Common myeloid progenitor, CD34-positive (primary cell): Measurements from ENCODE around the gene UBR3.

ENCODE experiments used
- CTCF ChIA-PET: fragments of 350-600 bp; sonication (Branson Sonifier 250); formaldehyde crosslinking; loops from one replicate; lab custom pipeline; 2021; ENCODE audit warnings: antibody characterized with exemption; lab: Charles Lee
- POLR2A ChIA-PET: fragments of 350-600 bp; sonication (Branson Sonifier 250); formaldehyde crosslinking; loops from one replicate; lab custom pipeline; 2021; ENCODE audit warnings: antibody characterized with exemption; lab: Charles Lee
- DNase-seq, 3 donors: peaks; one replicate each; pipeline versions ENCODE4 v3.0.0 to v3.0.0-alpha.2; 2013
- H3K27ac ChIP-seq, 2 experiments: 1 replicate in 1 of 2; 2 replicates in 1 of 2; pipeline ENCODE4 v1.7.0; 2013; ENCODE audit warnings: inconsistent platforms in 2 of 2, low read length in 2 of 2, mild to moderate bottlenecking in 2 of 2, low read depth in 1 of 2, moderate library complexity in 1 of 2; ENCODE audit not compliant: severe bottlenecking in 2 of 2, insufficient read depth in 1 of 2, poor library complexity in 1 of 2
- H3K27me3 ChIP-seq, 5 experiments: replicated peaks in 2 of 5; 1 replicate in 3 of 5; 2 replicates in 2 of 5; pipeline versions ENCODE4 v1.6.1 to v1.7.0; 2013; ENCODE audit warnings: low read length in 4 of 5, mild to moderate bottlenecking in 2 of 5, moderate library complexity in 2 of 5, inconsistent platforms in 1 of 5; ENCODE audit not compliant: insufficient read depth in 5 of 5, control insufficient read depth in 4 of 5
- H3K36me3 ChIP-seq, 4 experiments: 1 replicate in 2 of 4; 2 replicates in 2 of 4; pipeline versions ENCODE4 v1.6.1 to v1.7.0; 2013; ENCODE audit warnings: low read length in 3 of 4, control low read depth in 1 of 4, mild to moderate bottlenecking in 1 of 4; ENCODE audit not compliant: control insufficient read depth in 4 of 4, insufficient read depth in 4 of 4
- H3K4me1 ChIP-seq, 4 experiments: 1 replicate in 3 of 4; 2 replicates in 1 of 4; pipeline versions ENCODE4 v1.6.1 to v1.7.1; 2013; ENCODE audit warnings: low read length in 3 of 4, mild to moderate bottlenecking in 3 of 4, control low read depth in 1 of 4, inconsistent platforms in 1 of 4, moderate library complexity in 1 of 4; ENCODE audit not compliant: control insufficient read depth in 4 of 4, insufficient read depth in 4 of 4; ENCODE audit errors: control extremely low read depth in 1 of 4
- H3K4me3 ChIP-seq, 7 experiments: 1 replicate in 4 of 7; 2 replicates in 3 of 7; pipeline versions ENCODE4 v1.5.1 to v1.7.0; 2013; ENCODE audit warnings: mild to moderate bottlenecking in 7 of 7, low read length in 6 of 7, moderate library complexity in 6 of 7, inconsistent platforms in 2 of 7, low read depth in 2 of 7, control low read depth in 1 of 7; ENCODE audit not compliant: insufficient read depth in 4 of 7, control insufficient read depth in 1 of 7; ENCODE audit errors: extremely low read depth in 1 of 7
- H3K9me3 ChIP-seq, 5 experiments: 1 replicate in 4 of 5; 2 replicates in 1 of 5; pipeline versions ENCODE4 v1.6.1 to v1.7.1; 2013; ENCODE audit warnings: low read length in 4 of 5, mild to moderate bottlenecking in 2 of 5, inconsistent platforms in 1 of 5, low read depth in 1 of 5, moderate library complexity in 1 of 5; ENCODE audit not compliant: control insufficient read depth in 4 of 5, insufficient read depth in 2 of 5; ENCODE audit errors: control extremely low read depth in 1 of 5
- whole genome bisulfite sequencing: methylation state at CpG from one replicate; pipeline ENCODE4 v1.1.5; 2013; ENCODE audit not compliant: insufficient coverage; 5-methylcytosine and 5-hydroxymethylcytosine counted together

UBR3 gene

DNA sequence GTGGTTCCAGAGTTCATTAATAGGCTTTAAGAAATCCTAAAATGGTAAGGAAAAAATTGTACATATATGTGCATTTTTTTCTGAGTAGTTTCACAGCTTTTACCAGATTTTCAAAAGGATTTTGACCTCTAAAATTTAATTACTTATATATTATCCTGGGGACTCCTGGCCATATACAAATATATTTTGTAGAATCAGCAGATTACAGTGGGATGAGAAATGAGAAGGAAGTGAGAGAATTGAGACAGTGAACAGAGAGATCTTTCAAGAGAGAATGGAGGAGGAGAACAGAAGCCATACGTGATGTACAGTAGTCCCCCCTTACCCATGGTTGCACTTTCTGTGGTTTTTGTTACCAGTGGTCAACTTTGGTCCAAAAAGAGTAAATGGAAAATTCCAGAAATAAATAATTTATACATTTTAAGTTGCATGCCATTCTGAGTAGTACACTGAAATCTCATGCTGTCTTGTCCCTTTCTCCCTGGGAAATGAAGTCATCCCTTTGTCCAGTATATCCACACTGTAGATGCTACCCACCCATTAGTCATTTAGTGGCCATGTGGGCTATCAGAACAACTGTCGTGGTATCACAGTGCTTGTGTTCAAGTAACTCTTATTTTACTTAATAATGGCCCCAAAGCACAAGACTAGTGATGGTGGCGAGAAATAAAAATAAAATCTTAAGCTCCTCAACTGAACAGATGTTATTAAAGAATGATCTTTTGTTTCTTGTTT lies 220.2 kb downstream of the UBR3 start:
- no peaks in the 10 kb centered on the region for H3K4me1 ChIP-seq
- no CpG with 5 or more reads among the region's 3 CpGs for WGBS
- CTCF ChIA-PET, result no interaction called here
- no peak for DNase-seq
- POLR2A ChIA-PET, result no interaction called here
- H3K36me3 ChIP-seq, result peaks cover 0 to 4% (median 1%) of the 10 kb centered on the region in 4 experiments
- H3K27me3 ChIP-seq, result no peaks in the 10 kb centered on the region
- H3K4me3 ChIP-seq, result no peak overlapping the region
- H3K9me3 ChIP-seq, result no peaks in the 10 kb centered on the region
- H3K27ac ChIP-seq, result no peak overlapping the region

DNA sequence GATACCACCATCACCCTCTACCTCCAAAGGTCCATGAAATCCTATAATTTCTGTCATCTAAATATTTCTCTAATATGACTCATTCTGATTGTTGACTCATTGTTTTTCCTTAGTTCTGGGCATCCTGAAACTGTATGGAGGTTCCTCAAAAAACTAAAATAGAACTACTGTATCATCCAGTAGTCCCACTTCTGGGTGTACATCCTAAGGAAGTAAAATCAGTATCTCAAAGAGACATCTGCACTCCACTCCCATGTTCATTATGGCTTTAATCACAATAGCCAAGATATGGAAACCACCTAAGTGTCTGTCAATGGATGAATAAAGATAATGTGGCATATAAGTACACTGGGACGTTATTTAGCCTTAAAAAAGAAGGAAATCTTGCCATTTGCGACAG lies 224.9 kb downstream of the UBR3 start:
- ChIA-PET CTCF (no interaction called here), POLR2A (no interaction called here)
- DNase-seq, result no peak
- H3K4me1 ChIP-seq, result no peaks in the 10 kb centered on the region
- H3K9me3 ChIP-seq, result no peaks in the 10 kb centered on the region
- H3K4me3 ChIP-seq, result no peak overlapping the region
- no peaks in the 10 kb centered on the region for H3K27me3 ChIP-seq
- 80% methylated on average over 1 of the region's 2 CpGs for WGBS
- H3K27ac ChIP-seq, result no peak overlapping the region
- peaks cover 0 to 9% (median 4%) of the 10 kb centered on the region in 4 experiments for H3K36me3 ChIP-seq

- Histone ChIP-seq H3K27ac (no peak overlapping the region), H3K4me3 (no peak overlapping the region), H3K36me3 (peaks cover 0 to 13% (median 4%) of the 10 kb centered on the region in 4 experiments), H3K4me1 (no peaks in the 10 kb centered on the region), H3K9me3 (no peaks in the 10 kb centered on the region), H3K27me3 (no peaks in the 10 kb centered on the region)
- POLR2A ChIA-PET, result no interaction called here
- CTCF ChIA-PET, result no interaction called here
- 100% methylated on average over 1 of the region's 5 CpGs for WGBS
- DNase-seq, result no peak
These were observed 227.7 kb downstream of the UBR3 start for GRCh38 chr2:170054997-170055396.

DNA sequence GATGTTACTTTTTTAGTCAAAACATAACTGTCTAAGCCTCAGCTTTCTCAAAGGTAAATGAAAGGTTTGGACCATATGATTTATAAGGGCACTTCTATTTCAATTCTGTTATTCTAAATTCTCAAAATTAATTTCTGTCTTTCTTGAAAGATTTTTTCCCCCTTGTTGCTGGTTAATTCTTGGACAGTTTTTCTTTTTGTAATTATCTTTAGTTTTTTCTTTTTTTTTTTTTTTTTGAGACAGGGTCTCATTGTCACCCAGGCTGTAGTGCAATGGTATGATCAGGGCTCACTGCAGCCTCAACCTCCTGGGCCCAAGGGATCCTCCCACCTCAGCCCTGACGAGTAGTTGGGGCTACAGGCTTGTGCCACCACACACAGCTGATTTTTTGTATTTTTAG lies 229.6 kb downstream of the UBR3 start:
- Histone ChIP-seq H3K9me3 (no peaks in the 10 kb centered on the region), H3K4me1 (no peaks in the 10 kb centered on the region), H3K27ac (no peak overlapping the region), H3K27me3 (no peaks in the 10 kb centered on the region), H3K36me3 (peaks cover 0 to 21% (median 2%) of the 10 kb centered on the region in 4 experiments), H3K4me3 (no peak overlapping the region)
- WGBS, result no CpG with 5 or more reads among the region's 1 CpG
- ChIA-PET CTCF (interaction anchor here (1.2 kb wide), 1 partner anchor 28 kb away, joined by 3 read pairs; no protein-coding TSS in a partner anchor), POLR2A (no interaction called here)
- DNase-seq, result no peak

- ChIA-PET CTCF (no interaction called here), POLR2A (no interaction called here)
- Histone ChIP-seq H3K9me3 (peaks cover 0 to 9% (median 0%) of the 10 kb centered on the region in 5 experiments), H3K27ac (no peak overlapping the region), H3K36me3 (peaks cover 6 to 31% (median 7%) of the 10 kb centered on the region in 4 experiments), H3K27me3 (no peaks in the 10 kb centered on the region), H3K4me3 (no peak overlapping the region), H3K4me1 (no peaks in the 10 kb centered on the region)
- no CpG with 5 or more reads among the region's 2 CpGs for WGBS
- DNase-seq, result no peak
These were observed 236.4 kb downstream of the UBR3 start for GRCh38 chr2:170063456-170064235.

DNA sequence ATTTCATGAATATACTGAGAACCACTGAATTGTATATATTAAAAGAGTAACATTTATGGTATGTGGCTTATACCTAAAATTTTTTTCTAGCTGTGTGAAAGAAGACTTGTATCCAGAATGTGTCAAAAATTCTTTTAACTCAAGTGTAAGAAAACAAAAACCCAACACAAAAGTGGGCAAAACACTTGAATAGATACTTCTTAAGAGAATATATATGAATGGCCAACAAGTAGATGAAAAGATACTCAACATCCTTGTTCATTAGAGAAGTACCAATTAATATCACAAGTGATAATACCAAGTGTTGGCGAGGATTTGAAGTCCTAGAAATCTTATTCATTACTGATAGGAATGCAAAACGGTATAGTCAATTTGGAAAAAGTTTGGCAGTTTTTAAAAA lies 243.5 kb downstream of the UBR3 start:
- H3K4me3 ChIP-seq, result no peak overlapping the region
- no peak for DNase-seq
- POLR2A ChIA-PET, result no interaction called here
- H3K36me3 ChIP-seq, result peaks cover 10 to 43% (median 12%) of the 10 kb centered on the region in 4 experiments
- peaks cover 0 to 31% (median 3%) of the 10 kb centered on the region in 5 experiments for H3K9me3 ChIP-seq
- WGBS, result no CpG with 5 or more reads among the region's 2 CpGs
- CTCF ChIA-PET, result no interaction called here
- peaks cover 0 to 5% (median 0%) of the 10 kb centered on the region in 4 experiments for H3K4me1 ChIP-seq
- H3K27me3 ChIP-seq, result no peaks in the 10 kb centered on the region
- H3K27ac ChIP-seq, result no peak overlapping the region

- Histone ChIP-seq H3K4me1 (peaks cover 0 to 5% (median 0%) of the 10 kb centered on the region in 4 experiments), H3K9me3 (peaks cover 0 to 25% (median 3%) of the 10 kb centered on the region in 5 experiments), H3K4me3 (no peak overlapping the region), H3K27me3 (no peaks in the 10 kb centered on the region), H3K27ac (no peak overlapping the region), H3K36me3 (peaks cover 7 to 31% (median 7%) of the 10 kb centered on the region in 4 experiments)
- 0% methylated on average over 2 of the region's 2 CpGs for WGBS
- peak in 2 of 3 donors; percentile 15 to 16 for DNase-seq
- CTCF ChIA-PET, result no interaction called here
- POLR2A ChIA-PET, result no interaction called here
These were observed 246.0 kb downstream of the UBR3 start for GRCh38 chr2:170073288-170073687.
